Measurements from ENCODE around the gene TCTN3.

DNA sequence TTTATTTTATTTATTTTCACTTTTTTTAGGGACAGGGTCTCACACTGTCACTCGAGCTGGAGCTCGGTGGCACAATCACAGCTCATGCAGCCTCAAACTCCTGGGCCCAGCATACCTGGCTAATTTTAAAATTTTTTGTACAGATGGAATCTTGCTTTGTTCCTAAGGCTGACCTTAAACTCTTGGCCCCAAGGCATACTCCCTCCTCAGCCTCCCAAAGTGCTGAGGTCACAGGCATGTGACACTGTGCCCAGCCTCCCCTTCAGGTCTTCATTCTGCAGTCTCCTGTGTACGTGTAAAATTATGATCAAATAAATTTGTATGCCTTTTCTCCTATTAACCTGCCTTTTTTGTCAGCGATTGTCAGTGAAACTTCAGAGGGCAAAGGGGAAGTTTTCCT, 17.8 kb upstream of the TCTN3 start:
- TF ChIP-seq, protein P1, sequence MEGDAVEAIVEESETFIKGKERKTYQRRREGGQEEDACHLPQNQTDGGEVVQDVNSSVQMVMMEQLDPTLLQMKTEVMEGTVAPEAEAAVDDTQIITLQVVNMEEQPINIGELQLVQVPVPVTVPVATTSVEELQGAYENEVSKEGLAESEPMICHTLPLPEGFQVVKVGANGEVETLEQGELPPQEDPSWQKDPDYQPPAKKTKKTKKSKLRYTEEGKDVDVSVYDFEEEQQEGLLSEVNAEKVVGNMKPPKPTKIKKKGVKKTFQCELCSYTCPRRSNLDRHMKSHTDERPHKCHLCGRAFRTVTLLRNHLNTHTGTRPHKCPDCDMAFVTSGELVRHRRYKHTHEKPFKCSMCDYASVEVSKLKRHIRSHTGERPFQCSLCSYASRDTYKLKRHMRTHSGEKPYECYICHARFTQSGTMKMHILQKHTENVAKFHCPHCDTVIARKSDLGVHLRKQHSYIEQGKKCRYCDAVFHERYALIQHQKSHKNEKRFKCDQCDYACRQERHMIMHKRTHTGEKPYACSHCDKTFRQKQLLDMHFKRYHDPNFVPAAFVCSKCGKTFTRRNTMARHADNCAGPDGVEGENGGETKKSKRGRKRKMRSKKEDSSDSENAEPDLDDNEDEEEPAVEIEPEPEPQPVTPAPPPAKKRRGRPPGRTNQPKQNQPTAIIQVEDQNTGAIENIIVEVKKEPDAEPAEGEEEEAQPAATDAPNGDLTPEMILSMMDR (IDR thresholded peaks at IDR 0.05), result no peak
- no peak for TF ChIP-seq POLR2A (IDR thresholded peaks at IDR 0.05)

Data from Peyer's patch (tissue), 4 donors.